Activated CD4-positive, CD25-positive, alpha-beta regulatory T cell treated with anti-CD3 and anti-CD28 coated beads, Interleukin-2, amount 50 U/mL, for 16 hours (primary cell): Measurements from ENCODE around the gene RNF4.
"Not testable (repeated sequence)": the region's sequence is repeated elsewhere in the genome, so short reads cannot be mapped to it uniquely, and the experiment has no call there.

Experiments used
- DNase-seq: peaks from one replicate; pipeline ENCODE4 v3.0.0-alpha.2; 2020; ENCODE audit warnings: low read depth, low spot score

Gene RNF4

DNA sequence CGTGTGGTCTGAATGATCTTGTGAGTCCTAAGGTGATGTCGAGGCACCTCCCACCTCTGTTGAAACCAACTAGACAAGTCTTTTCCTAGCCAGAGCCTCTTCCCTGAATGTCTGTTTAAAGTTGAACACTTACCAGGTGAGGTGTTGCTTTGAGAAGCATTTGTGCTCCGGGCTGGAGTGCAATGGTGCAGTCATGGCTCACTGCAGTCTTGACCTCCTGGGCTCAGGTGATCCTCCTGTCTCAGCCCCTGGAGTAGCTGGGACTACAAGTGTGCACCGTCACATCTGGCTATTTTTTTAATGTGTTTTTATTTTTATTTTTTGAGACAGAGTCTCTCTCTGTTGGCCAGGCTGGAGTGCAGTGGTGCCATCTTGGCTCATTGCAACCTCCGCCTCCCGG is 18.1 kb downstream of the RNF4 start:
- DNase-seq, result no peak

DNA sequence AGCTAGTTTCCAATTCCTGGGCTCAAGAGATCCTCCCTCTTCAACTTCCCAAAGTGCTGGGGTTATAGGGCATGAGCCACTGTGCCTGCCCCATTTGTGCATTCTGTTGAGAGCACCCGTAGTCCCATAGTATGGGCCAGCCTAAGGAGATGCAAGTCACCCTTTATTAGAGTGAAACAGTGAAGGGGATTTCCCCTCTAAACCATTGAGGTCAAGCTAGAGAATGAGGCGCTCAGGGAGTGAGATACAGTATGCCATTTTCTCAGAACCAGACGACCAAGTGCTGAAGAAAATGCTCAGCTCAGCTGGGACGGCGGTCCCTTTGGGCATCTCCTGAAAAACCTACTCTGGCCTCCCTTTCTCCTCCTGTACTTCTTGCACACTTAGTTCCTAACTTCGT is 18.7 kb downstream of the RNF4 start:
- DNase-seq, result no peak

DNA sequence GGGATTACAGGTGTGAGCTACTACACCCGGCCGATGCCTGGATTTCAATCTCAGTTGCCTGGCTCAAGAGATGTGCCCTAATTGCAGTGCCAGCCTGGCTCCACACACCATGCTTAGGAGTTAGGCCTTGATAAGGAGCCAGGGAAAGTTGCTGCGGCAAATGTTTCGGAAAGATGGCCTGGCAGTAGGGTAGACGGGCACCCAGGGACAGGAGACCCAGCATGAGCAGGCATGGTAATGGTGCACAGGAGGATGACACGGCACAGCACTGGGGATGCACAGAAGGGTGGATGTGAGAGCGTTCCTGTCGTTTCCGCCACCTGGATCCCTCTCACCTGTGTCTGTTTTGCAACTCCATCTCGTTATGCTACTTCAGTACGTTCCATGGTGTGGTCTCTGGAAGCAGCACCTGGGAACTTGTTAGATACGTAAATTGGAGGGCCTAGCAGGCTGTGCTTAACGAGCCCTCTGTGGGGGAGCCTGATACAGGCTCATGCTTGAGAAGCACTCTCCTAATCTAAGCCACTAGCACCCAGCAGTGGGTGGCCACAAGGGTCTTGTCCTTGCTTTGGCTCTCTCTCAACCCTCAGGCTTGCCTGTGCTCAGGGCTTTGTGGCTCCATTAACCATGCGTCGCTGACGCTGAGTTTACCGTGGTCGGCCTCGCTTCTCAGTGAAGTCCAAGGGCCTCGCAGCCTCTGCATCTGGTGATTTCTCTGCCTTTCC is 20.3 kb downstream of the RNF4 start:
- DNase-seq, result no peak

- no peak for DNase-seq
Observed at GRCh38 chr4:2489841-2490552, 21.1 kb downstream of the RNF4 start.

- no peak for DNase-seq
Observed at GRCh38 chr4:2492970-2493369, 24.1 kb downstream of the RNF4 start.

DNA sequence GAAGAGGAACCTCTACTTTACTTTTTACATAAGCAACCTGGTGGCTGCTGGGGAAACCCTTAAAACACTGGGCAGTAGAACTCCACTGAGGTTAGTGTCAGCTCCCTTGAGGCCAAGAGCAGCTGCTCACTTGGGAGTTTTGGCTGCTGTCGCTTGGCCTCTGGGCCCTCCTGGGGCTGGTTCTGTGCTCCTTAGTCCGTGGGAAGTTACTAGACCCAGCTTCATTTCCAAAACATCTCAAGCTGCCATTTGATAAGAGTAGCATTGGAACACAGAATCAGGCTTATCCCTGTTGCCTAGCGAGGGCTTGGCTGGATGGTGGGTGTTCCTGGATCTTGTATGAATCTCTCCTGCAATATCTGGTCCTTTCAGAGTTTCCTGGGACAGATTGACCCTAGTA is 26.1 kb downstream of the RNF4 start:
- DNase-seq, result no peak

DNA sequence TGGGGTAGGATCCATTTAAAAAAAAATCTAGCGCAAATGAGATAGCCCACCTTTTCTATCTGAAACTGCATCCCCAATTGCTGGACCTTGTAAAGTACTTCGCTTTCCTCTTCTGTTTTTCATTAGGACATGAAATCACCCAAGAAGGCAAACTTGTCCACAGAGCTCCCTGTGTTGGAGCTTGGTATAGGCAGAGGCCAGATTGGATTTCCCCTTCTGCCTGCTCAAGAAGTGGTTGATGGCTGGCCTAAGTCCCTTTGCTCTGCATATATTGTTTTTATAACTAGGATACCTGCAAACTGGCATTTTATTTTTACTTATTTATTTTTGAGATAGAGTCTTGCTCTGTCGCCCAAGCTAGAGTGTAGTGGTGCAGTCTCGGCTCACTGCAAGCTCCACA is 28.4 kb downstream of the RNF4 start:
- no peak for DNase-seq

GRCh38 chr4:2497931-2498330 is 29.0 kb downstream of the RNF4 start:
- DNase-seq, result no peak

GRCh38 chr4:2500547-2500946 is 31.6 kb downstream of the RNF4 start:
- no peak for DNase-seq

GRCh38 chr4:2501034-2501594 is 32.2 kb downstream of the RNF4 start:
- DNase-seq, result no peak

GRCh38 chr4:2503809-2504208 is 34.9 kb downstream of the RNF4 start:
- no peak for DNase-seq

DNA sequence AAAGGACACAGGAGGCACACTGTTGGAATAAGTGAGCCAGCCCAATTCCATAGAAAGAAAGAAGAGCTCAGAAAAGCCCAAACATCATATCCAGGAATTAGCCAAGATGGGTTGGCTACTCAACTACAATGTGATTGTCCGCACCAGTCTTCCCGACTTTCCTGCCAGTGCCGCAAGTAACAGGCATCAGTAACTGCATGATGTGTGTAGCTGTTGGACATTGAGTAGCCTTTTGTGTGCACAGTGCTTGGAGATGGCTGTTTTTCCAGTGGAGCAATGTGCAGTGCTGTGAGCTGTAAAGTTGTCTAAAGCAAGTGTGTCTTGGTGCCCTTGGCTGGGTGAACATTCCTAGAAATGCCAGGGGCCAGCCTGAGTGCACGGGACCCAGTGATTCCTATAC is 38.4 kb downstream of the RNF4 start:
- DNase-seq, result no peak

DNA sequence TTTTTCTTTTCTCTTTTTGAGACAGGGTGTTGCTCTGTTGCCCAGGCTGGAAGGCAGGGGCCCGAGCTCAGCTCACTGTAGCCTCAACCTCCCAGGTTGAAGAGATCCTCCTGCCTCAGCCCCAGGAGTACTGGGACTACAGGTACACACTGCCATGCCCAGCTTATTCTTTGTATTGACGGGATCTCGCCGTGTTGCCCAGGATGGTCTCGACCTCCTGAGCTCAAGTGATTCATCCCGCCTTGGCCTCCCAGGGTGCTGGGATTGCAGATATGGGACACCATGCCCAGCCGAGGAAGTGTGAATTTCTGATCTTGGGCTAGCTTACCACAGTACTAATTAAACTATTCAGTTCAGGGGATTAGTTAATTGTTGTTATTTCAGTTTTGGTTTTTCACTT is 38.9 kb downstream of the RNF4 start:
- no peak for DNase-seq

GRCh38 chr4:2510351-2511259 is 41.7 kb downstream of the RNF4 start:
- no peak for DNase-seq

DNA sequence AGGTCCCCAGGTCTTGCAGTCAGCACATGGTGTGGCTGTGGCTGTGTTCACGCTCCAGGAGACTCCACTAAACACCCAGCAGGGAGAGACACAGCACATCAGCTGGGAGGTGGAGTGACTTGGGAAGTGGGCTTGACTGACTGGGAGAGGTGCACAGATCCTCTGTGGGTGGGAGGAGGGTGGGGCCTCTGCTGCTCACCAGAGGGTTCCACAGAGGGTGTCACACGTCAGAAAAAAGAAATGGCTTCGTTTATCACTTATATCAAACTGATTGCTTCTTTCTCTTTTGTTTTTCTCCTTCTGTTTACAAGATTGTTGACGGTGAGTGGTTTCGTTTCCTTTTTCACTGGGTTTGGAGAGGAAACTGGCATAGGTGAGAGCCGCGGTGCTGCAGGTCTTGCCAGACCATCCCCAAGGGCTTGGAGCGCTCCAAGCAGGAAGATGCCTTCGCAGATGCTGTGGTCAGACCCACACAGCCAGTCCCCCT is 42.8 kb downstream of the RNF4 start:
- no peak for DNase-seq

DNA sequence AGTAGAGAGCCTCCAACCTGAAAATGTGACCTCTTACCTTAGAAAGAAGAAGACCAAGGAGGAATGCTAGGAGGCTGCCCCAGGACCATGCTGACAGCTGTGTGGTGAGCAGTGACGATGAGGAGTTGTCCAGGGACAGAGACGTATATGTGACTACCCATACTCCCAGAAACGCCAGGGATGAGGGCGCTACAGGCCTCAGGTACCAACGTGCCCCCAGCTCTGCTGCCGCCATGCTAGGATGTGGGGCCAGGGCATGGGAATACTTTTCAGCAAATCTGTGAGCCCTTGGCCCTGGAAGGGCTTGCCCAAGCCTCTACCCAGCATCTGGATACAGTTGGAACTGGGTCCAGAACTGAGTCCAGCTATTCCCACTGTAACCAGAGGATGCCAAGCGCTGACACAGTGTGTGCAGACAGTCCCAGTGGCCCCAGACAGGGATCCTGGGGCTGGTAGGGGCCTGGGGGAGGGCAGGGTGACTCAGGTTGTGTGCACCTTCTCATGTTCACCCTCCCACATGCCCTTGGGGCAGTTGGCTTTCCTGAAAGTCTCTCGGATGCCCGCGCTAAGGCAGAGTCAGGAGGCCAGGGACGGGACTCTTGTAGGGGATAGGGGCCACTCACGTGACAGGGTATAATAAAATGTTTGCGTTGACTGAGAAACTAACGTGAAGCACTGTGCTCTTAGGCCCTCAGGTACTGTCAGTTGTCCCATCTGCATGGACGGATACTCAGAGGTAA is 43.7 kb downstream of the RNF4 start:
- no peak for DNase-seq

- not testable (repeated sequence) for DNase-seq
Observed at GRCh38 chr4:2514193-2514592, 45.3 kb downstream of the RNF4 start.

DNA sequence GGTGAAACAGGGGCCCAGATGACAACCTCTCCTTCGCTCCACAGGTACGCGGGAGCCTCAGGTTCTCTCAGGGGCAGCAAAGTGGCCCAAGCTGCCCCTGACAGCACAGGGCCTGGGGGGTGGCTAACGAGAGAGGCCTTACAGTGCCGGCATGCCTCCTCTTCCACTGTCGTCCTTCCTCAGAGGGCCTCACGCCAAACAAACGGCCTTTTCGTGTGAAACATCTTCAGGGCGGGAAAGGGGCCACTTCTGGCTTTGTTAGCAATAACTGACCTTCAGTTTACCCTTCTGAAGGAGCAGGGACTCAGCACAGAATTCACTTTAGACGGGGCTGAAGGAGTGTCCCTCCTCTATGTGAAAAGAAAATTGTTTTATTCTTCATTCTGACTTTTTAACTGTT is 46.0 kb downstream of the RNF4 start:
- not testable (repeated sequence) for DNase-seq

GRCh38 chr4:2515830-2516550 is 47.1 kb downstream of the RNF4 start:
- no peak for DNase-seq

GRCh38 chr4:2516635-2517034 is 47.7 kb downstream of the RNF4 start:
- DNase-seq, result no peak

- no peak for DNase-seq
Observed at GRCh38 chr4:2526559-2526958, 57.7 kb downstream of the RNF4 start.
